C4-2B (cell line): Measurements from ENCODE around the gene UGT1A8.

Experiments
- H3K27ac ChIP-seq: fragments of 450-650 bp; 2 replicates; pipeline ENCODE4 v1.5.1; 2017
- CTCF ChIP-seq: fragments of 450-650 bp; conservative IDR thresholded peaks from 2 replicates; pipeline ENCODE4 v1.5.1; 2017; ENCODE audit warnings: mild to moderate bottlenecking
- ZFX ChIP-seq: fragments of 450-650 bp; IDR thresholded peaks from 2 replicates; pipeline ENCODE4 v1.6.1; 2017

The UGT1A8 gene

GRCh38 chr2:233758141-233758540 is 140.7 kb downstream of the UGT1A8 start:
- no peak overlapping the region for H3K27ac ChIP-seq
- TF ChIP-seq ZFX (no peak), CTCF (no peak)

GRCh38 chr2:233758849-233759248 is 141.4 kb downstream of the UGT1A8 start:
- TF ChIP-seq ZFX, result no peak
- TF ChIP-seq CTCF, result no peak
- no peak overlapping the region for H3K27ac ChIP-seq

GRCh38 chr2:233760043-233760442 is 142.6 kb downstream of the UGT1A8 start, which contains the start of gene UGT1A1:
Gene UGT1A1, plus strand, starts transcription at chr2:233760270. Its CDS starts 18 bp downstream, at chr2:233760288.
- no peak within 1 kb of the TSS for H3K27ac ChIP-seq
- no peak for TF ChIP-seq ZFX
- TF ChIP-seq CTCF, result no peak

- no peak for TF ChIP-seq CTCF
- no peak for TF ChIP-seq ZFX
- no peak overlapping the region for H3K27ac ChIP-seq
Observed at GRCh38 chr2:233761040-233761769, 143.8 kb downstream of the UGT1A8 start.

GRCh38 chr2:233764264-233764663 is 146.8 kb downstream of the UGT1A8 start:
- TF ChIP-seq CTCF, result no peak
- no peak for TF ChIP-seq ZFX
- no peak overlapping the region for H3K27ac ChIP-seq

GRCh38 chr2:233764761-233765160 is 147.3 kb downstream of the UGT1A8 start:
- no peak overlapping the region for H3K27ac ChIP-seq
- TF ChIP-seq CTCF, result no peak
- no peak for TF ChIP-seq ZFX

- H3K27ac ChIP-seq, result no peak overlapping the region
Observed at GRCh38 chr2:233766416-233766815, 149.0 kb downstream of the UGT1A8 start.

More at GRCh38 chr2:233766416-233766815, 149.0 kb downstream of the UGT1A8 start:
- TF ChIP-seq CTCF (no peak), ZFX (no peak)
